ENCODE results near the gene BSG.

BSG gene

DNA sequence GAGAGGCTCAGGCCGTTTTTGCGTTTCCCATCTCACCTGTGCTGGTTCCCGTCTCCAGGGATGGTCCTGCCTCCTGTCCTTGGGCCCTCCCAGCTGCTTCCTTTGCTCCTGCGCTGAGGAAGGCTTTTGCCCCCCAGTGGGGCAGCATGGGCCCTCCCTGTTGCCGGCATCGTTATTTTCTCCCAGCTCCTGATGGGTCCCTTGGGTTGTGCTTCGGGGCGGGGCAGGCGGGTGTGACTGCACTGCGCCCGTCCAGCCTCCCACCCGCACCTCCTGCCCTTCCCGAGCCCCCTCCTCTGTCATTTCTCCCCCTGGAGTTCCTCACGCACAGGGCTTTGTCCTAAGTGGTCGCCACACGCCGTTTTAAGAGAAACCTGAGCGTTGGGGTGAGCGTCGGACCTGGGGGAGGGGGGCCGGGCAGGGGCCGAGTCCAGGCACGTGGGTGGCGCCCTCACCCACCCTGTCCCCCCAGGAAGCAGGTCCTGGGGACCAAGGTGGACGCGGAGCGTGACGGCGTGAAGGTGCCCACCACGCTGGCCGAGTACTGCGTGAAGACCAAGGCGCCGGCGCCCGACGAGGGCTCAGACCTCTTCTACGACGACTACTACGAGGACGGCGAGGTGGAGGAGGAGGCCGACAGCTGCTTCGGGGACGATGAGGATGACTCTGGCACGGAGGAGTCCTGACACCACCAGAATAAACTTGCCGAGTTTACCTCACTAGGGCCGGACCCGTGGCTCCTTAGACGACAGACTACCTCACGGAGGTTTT, 31.3 kb upstream of the BSG start:
- DNase-seq, result no peak

DNA sequence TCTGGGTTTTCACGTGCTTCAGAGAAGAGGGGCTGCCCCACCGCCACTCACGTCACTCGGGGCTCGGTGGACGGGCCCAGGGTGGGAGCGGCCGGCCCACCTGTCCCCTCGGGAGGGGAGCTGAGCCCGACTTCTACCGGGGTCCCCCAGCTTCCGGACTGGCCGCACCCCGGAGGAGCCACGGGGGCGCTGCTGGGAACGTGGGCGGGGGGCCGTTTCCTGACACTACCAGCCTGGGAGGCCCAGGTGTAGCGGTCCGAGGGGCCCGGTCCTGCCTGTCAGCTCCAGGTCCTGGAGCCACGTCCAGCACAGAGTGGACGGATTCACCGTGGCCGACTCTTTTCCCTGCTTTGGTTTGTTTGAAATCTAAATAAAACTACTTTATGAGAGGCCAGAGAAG, 30.7 kb upstream of the BSG start:
- no peak for DNase-seq

DNA sequence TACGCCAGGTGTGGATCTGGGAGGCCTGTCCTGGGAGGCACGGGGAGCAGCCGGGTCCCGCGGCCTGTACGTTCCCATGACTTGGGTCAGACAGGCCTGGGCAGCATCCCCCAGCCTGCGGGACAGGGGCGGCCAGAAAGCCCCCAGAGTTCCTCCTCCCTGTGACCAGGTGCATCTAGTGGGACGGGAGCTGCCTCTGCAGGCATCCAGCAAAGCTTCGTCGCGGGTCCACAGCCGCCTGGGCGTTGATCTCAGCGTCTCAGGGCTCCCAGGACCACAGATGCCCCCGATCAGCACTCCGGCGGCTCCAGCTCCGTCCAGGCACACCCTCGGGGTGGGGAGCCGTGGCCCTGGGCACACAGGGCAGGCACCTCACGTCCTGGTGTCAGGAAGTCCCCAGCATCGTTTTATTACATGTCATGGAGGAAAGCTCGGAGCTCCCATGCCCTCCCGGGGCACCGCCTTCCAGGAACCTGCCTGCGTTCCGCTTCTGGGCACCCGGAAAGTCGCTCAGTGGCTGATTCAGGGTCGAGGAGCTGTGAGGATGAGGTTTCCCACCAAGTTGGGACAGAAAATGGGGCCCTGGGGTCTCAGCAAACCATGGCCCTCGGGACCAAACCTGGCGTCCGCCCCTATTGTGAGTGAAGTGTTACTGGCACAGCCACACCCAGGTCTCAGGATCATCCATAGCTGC, 30.1 kb upstream of the BSG start:
- no peak for DNase-seq

DNA sequence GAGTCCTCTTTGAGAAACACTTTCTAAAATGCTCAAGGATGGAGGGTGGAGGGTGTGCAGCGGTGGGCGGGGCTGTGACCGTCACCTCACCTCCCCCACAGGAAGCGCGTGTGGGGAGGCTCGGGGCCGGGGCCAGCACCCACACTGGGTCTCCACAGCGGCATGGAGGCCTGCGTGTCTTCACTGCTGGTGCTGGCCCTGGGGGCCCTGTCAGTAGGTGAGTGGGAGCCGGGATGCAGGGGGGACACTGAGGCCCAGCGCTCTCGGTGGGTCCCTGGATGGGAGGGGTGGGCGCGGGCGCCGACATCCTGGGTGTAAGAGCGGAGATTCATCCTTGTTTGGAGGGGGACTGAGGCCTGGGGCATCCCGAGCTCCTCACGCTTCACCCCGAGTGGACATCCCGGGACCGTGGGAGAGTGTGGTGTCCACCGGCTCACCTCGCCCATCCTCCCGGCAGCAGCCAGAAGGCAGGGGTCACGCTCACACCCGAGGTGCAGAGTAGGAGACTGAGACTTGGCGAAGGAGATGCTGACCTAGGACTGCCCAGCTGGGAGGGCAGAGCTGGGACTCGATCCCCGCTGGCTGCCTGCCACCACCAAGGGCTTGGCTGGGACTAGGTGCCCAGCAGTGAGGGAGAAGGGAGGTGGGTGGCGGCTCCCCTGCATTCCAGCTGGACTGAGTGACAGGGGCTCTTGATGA, 28.3 kb upstream of the BSG start, which contains the start of gene GZMM:
Gene GZMM, plus strand, starts transcription at position 144 of the 699 bp plus-strand sequence. Its CDS starts 19 bp downstream, at position 163.
- DNase-seq, result no peak

DNA sequence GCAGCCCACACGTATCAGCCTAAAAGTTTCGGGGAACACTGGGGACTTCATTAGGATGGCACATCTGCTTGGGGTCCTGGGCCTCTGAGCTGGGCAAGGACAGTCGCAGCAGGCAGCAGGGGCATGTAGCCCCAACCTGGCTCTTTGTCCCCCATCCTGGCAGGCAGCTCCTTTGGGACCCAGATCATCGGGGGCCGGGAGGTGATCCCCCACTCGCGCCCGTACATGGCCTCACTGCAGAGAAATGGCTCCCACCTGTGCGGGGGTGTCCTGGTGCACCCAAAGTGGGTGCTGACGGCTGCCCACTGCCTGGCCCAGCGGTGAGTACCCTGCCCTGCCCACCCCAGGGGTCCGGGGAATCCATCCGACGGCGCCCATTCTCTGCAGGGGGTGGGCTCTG, 25.3 kb upstream of the BSG start:
- no peak for DNase-seq

DNA sequence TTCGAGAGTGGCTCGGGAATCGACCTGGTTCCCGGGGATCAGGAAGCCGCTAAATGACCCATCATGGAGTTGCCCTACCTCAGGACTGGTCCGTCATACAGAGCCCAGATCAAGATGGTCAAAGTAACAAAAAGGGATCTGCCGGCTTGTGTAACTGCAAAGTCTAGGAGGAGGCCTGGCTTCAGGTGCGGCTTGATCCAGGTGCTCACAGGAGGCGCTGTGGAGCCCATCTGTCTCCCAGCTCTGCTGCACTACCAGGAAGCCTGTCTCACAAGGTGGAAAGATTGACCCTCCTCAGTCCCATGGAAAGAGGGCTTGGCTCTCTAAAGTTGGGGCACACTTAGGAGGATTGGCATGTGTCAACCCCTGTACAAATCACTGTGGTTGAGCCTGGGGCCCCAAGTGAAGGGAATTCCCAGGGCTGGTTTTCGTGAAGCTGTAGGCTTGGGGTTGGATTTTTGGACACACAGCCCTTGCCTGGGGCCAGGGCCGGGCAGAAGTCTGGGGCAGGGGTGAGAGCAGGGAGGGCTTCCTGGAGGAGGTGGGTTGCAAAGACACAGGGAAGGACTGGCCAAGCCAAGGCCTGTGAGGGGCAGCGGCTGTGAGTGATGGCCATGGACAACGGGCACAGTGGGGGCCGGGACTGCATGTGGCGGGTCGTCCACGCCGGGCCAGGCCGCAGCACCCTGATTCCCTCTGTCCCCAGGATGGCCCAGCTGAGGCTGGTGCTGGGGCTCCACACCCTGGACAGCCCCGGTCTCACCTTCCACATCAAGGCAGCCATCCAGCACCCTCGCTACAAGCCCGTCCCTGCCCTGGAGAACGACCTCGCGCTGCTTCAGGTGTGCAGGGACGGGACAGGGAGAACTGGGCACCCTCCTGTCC, 24.3 kb upstream of the BSG start:
- no peak for DNase-seq

DNA sequence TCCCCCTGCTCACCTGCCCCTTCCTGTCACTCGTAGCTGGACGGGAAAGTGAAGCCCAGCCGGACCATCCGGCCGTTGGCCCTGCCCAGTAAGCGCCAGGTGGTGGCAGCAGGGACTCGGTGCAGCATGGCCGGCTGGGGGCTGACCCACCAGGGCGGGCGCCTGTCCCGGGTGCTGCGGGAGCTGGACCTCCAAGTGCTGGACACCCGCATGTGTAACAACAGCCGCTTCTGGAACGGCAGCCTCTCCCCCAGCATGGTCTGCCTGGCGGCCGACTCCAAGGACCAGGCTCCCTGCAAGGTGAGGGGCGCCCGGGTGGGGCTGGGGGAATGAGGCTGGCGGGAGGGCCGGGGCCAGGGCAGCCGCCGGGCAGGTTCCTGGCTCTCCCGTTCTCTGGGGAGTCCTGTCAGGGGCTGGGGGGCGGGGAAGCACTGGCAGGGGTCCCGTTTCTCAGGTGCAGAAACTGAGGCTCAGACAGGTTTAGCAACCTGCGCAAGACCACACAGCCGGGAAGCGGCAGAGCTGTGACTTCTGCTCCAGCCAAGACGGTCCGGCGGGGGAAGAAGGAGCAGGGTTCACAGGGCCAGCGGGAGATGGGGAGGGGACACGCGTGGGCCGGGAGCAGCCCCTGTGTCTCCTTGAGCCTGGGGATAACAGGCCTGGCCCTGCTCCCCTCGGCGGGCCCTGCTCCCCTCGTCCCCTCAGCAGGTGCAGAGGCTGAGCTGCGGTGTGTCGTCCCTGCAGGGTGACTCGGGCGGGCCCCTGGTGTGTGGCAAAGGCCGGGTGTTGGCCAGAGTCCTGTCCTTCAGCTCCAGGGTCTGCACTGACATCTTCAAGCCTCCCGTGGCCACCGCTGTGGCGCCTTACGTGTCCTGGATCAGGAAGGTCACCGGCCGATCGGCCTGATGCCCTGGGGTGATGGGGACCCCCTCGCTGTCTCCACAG, 23.2 kb upstream of the BSG start:
- DNase-seq, result no peak

DNA sequence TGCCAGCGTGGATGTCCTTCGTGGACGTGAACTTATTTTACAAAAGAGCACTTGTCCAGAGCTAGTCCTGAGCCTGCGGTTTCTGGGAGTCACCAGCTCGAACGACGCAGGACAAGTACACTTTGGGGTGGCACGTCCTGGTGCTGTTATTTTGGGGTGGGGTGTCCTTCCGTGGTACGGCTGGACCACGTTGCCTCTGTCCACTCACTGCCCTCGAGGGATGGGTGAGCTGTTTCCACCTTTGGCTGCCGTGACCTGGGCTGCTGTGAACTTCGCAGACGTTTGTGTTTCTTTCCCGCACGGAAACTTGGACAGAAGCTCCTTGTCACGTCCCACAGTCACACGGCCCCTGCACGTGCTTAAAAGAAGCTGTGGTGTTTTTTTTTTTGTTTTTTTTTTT, 17.6 kb upstream of the BSG start:
- DNase-seq, result no peak

DNA sequence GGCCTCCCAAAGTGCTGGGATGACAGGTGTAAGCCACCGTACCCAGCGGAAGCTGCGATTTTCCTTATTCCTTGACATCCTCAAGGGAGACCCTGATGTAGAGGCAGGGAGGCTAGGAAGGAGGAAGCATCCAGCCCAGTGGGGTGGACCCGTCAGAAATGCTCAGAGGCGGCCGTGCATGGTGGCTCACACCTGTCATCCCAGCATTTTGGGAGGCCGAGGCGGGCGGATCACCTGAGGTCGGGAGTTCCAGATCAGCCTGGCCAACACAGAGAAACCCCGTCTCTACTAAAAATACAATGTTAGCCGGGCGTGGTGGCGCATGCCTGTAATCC, 17.0 kb upstream of the BSG start:
- no peak for DNase-seq

DNA sequence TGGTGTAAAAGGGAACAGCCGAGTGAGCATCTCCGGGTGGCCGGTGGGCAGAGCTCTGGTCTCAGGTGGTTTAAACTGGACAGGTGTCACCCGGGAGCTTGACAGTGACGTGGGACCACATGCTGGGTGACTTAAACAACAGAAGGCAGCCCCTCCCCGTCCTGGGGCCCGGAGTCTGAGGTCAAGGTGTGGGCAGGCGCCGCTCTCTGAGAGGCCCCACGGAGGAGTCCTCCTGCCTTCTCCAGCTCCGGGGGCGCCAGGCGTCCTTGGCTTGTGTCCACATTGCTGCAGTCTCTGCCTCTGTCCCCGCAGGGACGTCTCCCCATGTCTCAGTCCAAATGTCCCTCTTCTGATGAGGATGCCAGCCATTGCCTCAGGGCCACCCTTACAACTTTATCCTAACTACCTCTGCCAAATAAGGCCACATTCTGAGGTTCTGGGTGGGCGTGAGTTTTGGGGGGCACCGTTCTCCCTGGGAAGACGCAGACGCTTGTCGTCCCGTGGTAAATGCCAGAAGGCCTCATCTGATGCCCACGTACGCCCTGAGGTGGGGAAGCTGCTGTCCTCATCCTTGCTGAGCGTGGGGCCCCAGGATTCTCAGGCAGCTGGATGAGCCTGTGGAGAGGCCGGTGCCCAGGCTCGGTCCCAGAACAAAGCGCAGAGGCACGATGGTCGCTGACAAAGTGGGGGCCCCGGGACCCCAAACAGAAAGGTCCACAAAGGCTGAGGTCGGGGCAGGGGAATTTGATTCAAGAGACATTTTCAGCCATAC, 15.6 kb upstream of the BSG start:
- no peak for DNase-seq

DNA sequence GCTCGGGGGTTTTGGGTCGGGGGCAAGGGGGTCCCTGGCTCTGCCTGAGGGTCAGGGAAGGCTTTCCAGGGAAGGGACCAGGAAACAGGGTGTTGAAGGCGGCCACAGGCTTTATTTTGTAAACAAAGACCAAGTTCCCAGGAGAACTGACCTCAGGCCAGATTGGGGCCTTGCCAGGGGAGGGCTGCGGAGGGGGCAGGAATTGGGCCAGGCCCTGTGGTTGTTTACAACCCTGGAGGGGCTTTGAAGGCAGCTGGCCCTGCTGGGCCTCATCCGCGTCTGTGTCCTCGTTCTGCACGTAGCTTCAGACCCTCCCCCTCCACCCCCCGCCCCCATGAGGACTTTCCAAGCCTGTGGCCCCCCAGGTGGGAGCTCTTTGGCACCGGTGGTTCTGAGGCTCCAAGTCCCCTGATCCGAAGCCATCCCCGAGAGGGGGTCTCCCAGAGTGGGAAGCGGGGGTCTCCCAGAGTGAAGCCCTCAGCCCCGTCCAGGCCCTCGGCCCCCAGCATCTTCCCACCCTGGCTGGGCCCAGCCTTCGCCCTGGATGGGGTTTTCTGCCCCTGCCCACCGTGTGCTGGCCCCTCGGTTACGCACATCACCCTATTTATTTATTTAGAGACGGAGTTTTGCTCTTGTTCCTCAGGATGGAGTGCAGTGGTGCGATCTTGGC, 13.5 kb upstream of the BSG start:
- DNase-seq, result no peak

DNA sequence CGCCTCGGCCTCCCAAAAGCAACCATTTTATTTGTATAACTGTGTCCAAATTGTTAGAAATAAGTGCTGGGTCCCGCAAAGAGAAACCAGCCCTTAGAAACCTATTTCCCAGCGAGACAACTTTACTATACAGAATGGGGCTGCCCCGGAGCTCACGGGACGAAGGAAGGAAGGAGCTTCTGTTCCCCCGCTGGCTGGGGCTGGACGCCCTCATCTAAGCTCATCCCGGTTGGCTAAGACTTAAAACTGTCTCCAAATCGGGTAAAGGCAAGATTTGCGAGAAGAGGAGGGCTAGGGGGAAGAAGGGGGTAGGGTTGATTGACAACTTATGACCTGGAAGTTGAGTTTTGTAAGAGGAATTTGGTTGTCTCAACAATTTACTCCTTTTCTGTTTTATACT, 12.3 kb upstream of the BSG start:
- no peak for DNase-seq

DNA sequence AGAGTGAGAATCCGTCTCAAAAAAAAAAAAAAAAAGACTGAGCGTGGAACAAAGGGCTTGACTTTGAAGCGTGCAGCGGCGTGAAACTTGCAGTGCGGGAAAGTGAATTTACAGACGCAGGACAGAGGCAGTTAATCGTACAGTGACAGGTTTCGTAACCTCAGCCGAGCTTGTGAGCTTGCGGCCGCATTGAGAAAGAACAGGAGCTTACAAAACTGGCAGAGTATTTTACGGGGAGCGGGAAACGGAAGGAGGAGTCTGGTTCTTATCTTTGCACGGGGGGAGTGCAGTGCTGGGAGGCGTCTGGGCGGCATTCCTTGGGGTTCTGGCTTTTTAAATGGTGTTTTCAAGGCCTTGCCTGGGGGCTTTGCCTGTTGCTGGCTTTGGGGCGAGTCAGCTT, 6.0 kb upstream of the BSG start:
- no peak for DNase-seq

DNA sequence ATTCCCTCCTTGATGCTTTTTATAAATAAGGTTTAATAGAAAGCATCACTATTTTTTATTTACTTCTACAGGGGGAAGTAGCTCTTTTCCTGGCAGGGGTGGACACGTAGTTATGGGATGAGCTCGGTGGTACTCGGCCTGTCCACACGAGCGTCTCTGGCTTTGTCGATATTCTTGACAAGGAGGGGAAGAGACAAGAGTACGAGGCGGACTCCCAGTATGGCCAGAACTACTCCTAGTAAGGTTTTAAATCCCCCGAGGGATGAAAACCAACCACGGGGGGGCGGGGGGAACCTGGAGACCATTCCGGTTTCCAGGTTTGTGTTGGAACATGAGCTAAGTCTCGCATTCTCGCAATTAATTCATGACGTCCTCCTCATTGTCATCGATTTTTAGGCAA, 5.6 kb upstream of the BSG start:
- no peak for DNase-seq

DNA sequence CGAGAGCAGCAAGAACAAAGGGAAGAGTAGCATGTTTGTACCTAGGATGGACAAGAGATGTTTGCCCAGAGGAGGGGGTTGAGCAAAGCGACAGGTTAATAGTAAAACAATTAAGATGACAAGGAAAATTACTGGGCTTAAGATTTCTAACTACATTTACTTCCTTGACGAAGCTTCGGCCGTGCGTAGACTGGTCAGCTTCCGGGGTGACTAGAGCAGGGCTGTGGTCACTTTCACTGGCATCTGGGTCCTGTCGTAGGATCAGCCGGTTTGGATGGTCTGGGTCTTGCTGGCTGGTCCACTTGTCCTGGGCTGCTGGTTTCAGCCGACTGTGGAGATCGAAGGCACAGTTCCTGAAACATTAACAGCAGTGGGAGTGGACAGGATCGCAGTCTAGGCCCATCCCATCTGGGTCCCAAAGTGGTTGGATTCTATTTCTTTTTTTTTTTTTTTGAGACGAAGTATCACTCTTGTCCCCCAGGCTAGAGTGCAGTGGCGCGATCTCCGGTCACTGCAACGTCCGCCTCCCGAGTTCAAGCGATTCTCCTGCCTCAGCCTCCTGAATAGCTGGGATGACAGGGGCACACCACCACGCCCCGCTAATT, 5.0 kb upstream of the BSG start:
- no peak for DNase-seq

DNA sequence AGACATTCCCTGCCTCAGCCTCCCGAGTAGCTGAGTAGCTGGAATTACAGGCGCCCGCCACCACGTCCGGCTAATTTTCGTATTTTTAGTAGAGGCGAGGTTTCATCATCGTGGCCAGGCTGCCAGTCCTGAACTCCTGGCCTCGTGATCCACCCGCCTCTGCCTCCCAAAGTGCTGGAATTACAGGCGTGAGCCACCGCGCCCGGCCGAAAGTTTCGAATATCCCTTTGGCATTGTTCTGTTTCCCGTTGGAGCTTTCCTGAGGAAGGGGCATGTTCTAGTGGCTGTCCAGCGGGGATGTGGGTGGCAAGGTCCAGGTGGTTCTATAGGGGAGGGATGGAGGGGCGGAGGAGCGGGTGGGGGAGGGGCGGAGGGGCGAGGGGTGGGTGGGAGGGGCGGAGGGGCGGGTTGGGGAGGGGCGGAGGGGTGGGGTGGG, 2.1 kb upstream of the BSG start:
- DNase-seq, result no peak

DNA sequence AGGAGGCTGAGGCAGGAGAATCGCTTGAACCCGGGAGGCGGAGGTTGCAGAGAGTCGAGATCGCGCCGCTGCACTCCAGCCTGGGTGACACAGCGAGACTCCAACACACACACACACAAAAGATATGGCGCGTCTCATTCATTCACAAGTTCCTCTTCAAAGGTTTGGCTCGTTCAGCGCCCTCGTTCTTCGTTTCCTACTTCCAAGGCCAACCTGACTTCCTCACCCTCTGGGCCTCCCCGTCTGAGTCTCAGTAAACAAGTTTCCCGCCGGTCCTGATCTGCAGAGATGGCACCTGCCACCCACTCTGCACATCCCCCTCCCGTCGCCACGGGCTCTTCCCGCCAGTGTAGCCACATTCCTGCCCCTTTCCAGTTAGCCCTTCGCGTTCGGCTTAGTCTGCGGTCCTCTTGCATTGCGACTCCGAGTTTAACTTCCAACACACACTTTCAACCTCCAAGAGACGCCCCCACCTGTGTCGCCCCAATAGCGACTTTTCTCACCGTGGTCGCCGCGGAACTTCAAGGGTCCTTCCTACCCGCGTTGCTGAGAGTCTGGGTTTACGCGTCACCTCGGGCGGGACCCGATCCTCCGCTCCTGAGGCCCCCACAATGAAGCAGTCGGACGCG, 1.3 kb upstream of the BSG start:
- peak; percentile 83 for DNase-seq

DNA sequence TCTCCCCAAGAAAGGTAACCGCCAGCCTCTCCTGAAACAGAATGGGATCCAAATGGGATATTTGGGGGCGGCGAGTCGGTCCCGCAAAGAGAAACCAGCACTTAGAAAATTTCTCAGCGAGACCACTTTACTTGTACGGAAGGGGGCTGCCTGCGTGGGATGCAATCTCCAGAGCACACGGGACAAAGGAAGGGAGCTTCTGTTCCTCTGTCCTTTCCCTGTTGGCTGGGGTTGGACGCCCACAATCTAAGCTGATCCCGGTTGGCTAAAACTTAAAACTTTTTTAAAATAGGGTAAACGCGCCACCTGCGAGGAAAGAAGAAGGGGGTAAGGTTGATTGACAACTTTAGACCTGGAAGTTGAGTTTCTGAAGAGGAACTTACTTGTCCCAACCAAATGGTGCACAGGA, 826 bp upstream of the BSG start:
- DNase-seq, result peak; percentile 67

DNA sequence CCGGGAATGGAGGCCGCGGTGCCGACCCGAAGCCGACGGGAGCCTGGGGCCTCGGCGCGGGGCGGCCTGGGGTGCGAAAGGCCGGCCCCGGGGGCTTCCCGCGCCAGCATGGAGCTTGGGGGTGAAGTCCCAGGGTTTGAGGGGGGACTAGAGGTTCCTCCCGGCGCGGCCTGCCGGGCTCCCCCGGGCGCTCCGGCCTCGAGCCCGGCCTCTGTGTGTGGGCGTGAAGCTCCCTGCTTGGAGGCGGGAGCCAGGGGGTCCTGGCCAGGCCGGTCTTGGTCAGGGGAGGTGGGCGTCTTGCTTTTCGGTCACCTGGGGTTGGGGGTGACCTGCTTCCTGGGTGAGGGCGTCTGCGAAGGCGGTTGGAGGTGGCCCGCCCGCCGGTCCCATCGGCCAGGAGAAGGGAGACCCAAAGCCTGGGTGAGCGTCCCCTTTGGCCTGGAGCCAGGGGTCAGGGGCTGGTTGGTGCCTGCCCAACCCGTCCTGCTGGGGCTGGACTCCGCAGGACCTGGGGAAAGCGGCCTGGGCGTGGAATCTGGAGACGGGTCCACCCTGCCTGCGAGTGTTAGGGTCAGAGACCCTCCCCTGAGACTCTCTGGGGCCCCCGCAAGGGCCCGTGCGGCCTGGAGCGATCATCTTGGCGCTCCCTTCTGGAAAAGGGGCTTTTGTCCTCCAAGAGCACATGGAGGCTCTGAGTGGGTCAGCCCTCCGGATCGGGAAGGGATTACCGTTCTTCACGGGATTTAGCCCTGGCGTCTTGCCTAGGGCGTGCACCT, 535 bp downstream of the BSG start:
- DNase-seq, result peak; percentile 40

Data from NCI-H2171 treated with DMSO at 0.1 percent for 48 hours (cell line).